ENCODE data around the gene RPTOR.

RPTOR gene

GRCh38 chr17:80892019-80892855, 347.6 kb downstream of the RPTOR start:
- H3K36me3 ChIP-seq: peaks cover 21% of the 10 kb centered on the region
- H3K4me1 ChIP-seq: peaks cover 18% of the 10 kb centered on the region
- H3K9me3 ChIP-seq: no peaks in the 10 kb centered on the region
- DNase-seq: peak; percentile 85
- TF ChIP-seq CTCF (IDR thresholded peaks at IDR 0.05; ENCODE audit: low read depth, low read length): no peak; the same call in 1 of the 2 replicates
- H3K27me3 ChIP-seq: no peaks in the 10 kb centered on the region
- H3K4me3 ChIP-seq (ENCODE audit: low read depth, low read length): no peak overlapping the region

- Histone ChIP-seq H3K4me3 (ENCODE audit: low read depth, low read length) (no peak overlapping the region), H3K9me3 (no peaks in the 10 kb centered on the region), H3K27me3 (no peaks in the 10 kb centered on the region), H3K36me3 (peaks cover 21% of the 10 kb centered on the region), H3K4me1 (peaks cover 18% of the 10 kb centered on the region)
- no peak for TF ChIP-seq CTCF (IDR thresholded peaks at IDR 0.05; ENCODE audit: low read depth, low read length)
- DNase-seq: peak; percentile 77
Observed at GRCh38 chr17:80892900-80893603, 348.4 kb downstream of the RPTOR start.

- no peak for TF ChIP-seq CTCF (IDR thresholded peaks at IDR 0.05; ENCODE audit: low read depth, low read length)
- no peak for DNase-seq
- no peaks in the 10 kb centered on the region for H3K27me3 ChIP-seq
- no peak overlapping the region for H3K4me3 ChIP-seq (ENCODE audit: low read depth, low read length)
- H3K9me3 ChIP-seq: no peaks in the 10 kb centered on the region
- peaks cover 21% of the 10 kb centered on the region for H3K36me3 ChIP-seq
- peaks cover 18% of the 10 kb centered on the region for H3K4me1 ChIP-seq
Observed at GRCh38 chr17:80893604-80894438, 349.2 kb downstream of the RPTOR start.

- no peak overlapping the region for H3K4me3 ChIP-seq (ENCODE audit: low read depth, low read length)
- peaks cover 17% of the 10 kb centered on the region for H3K36me3 ChIP-seq
- no peaks in the 10 kb centered on the region for H3K9me3 ChIP-seq
- DNase-seq: no peak
- no peaks in the 10 kb centered on the region for H3K27me3 ChIP-seq
- peaks cover 18% of the 10 kb centered on the region for H3K4me1 ChIP-seq
- TF ChIP-seq CTCF (IDR thresholded peaks at IDR 0.05; ENCODE audit: low read depth, low read length): peak; percentile 27
Observed at GRCh38 chr17:80894439-80894721, 349.7 kb downstream of the RPTOR start.

- no peak for DNase-seq
- no peak for TF ChIP-seq CTCF (IDR thresholded peaks at IDR 0.05; ENCODE audit: low read depth, low read length)
- H3K4me3 ChIP-seq (ENCODE audit: low read depth, low read length): no peak overlapping the region
- peaks cover 17% of the 10 kb centered on the region for H3K36me3 ChIP-seq
- H3K27me3 ChIP-seq: no peaks in the 10 kb centered on the region
- no peaks in the 10 kb centered on the region for H3K9me3 ChIP-seq
- peaks cover 18% of the 10 kb centered on the region for H3K4me1 ChIP-seq
Observed at GRCh38 chr17:80894726-80895125, 350.1 kb downstream of the RPTOR start.

All from BE2C (cell line).